ENCODE measurements around the gene LINS1. TPM values are rescaled to one million over a fixed set of nuclear protein-coding genes. Genes with fewer than 3 reads are reported as not detected.

LINS1 gene
- total and polyA plus RNA-seq, 2 of the 8 experiments (the other 6 are each of a cell fraction or from before 2014, with no cell fraction given) = 4.2 to 8.1 TPM

DNA sequence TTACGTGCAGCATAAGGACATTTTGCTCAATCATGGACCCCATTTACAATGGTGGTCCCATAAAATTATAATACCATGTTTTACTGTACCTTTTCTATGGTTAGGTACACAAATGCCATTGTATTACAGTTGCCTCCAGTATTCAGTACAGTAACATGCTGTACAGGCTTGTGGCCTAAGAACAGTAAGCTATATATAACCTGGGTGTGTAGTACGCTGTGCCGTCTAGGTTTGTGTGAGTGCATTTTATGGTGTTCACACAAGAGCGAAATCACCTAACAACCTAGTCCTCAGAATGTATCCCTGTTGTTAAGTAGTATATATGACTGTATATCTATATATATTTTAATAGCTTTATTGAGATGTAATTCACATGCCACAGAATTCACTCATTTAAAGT lies 12.9 kb upstream of the LINS1 start:
- Histone ChIP-seq H3K4ac (replicated peaks; ENCODE audit: insufficient read length, low read depth, low read length) (no peak overlapping the region), H2AK5ac (ENCODE audit: low read depth, low read length) (no peak overlapping the region), H4K20me1 (replicated peaks in 1 of 2; ENCODE audit: control insufficient read depth in 1 of 2, insufficient read depth in 2 of 2, low read length in 2 of 2) (peaks cover 0 to 2% of the 10 kb centered on the region in 2 experiments), H3K27me3 (replicated peaks in 1 of 4; ENCODE audit: control insufficient read depth in 3 of 4, extremely low read depth in 1 of 4, insufficient read depth in 3 of 4, low read length in 3 of 4) (no peaks in the 10 kb centered on the region), H2BK5ac (ENCODE audit: low read depth, low read length) (no peak overlapping the region), H3K27ac (ENCODE audit: low read depth, low read length) (no peak overlapping the region), H3K4me2 (ENCODE audit: insufficient read depth in 1 of 2, low read depth in 2 of 2, low read length in 2 of 2) (no peak overlapping the region), H3K23ac (ENCODE audit: insufficient read length) (no peak overlapping the region), H3K36me3 (ENCODE audit: control insufficient read depth in 2 of 4, insufficient read depth in 4 of 4, low read length in 3 of 4) (peaks cover 3 to 21% (median 12%) of the 10 kb centered on the region in 4 experiments; a peak in 7 of 8 replicates), H3K9me3 (ENCODE audit: insufficient read depth in 2 of 2, low read depth in 1 of 2, low read length in 1 of 2) (no peaks in the 10 kb centered on the region), H3K79me2 (ENCODE audit: control insufficient read depth in 1 of 2, insufficient read depth in 2 of 2, low read length in 2 of 2) (peaks cover 0 to 2% of the 10 kb centered on the region in 2 experiments; a peak in 1 of 4 replicates), H3K9ac (replicated peaks in 1 of 4; ENCODE audit: extremely low read depth in 1 of 4, low read depth in 3 of 4, low read length in 3 of 4) (no peak overlapping the region), H3K18ac (ENCODE audit: extremely low read depth, low read length) (no peak overlapping the region), H4K91ac (replicated peaks; ENCODE audit: insufficient read length, low read length) (no peak overlapping the region), H3K4me1 (replicated peaks in 1 of 4; ENCODE audit: control insufficient read depth in 3 of 4, insufficient read depth in 4 of 4, low read length in 3 of 4) (no peaks in the 10 kb centered on the region), H2BK20ac (ENCODE audit: low read length) (no peak overlapping the region), H2BK15ac (ENCODE audit: low read length) (no peak overlapping the region), H3K4me3 (ENCODE audit: extremely low read depth in 1 of 4, insufficient read depth in 2 of 4, low read depth in 3 of 4, low read length in 4 of 4) (no peak overlapping the region), H3K56ac (replicated peaks; ENCODE audit: insufficient read length, low read depth, low read length) (no peak overlapping the region), H4K5ac (ENCODE audit: insufficient read length, low read depth, low read length) (no peak overlapping the region), H2BK120ac (replicated peaks; ENCODE audit: low read depth, low read length) (no peak overlapping the region), H3K14ac (ENCODE audit: insufficient read length) (no peak overlapping the region), H3K79me1 (ENCODE audit: low read depth, low read length) (peaks cover 2% of the 10 kb centered on the region; the same call in 1 of the 2 replicates), H3K23me2 (ENCODE audit: low read depth, low read length) (no peaks in the 10 kb centered on the region), H4K8ac (ENCODE audit: extremely low read depth, insufficient read depth, low read length) (no peak overlapping the region), H2BK12ac (ENCODE audit: low read depth, low read length) (no peak overlapping the region), H2AFZ (ENCODE audit: low read length) (no peak overlapping the region)
- DNase-seq (ENCODE audit: low read depth in 1 of 2, low spot score in 2 of 2) (no peak), FAIRE-seq (no peak)
- ChIA-PET POLR2A (ENCODE audit: partially characterized antibody) (no interaction called here), CTCF (ENCODE audit: partially characterized antibody) (interaction anchor here (0.6 to 1.9 kb wide), 3 partner anchors 21 to 265 kb away, joined by 3 to 7 read pairs (median 4); no protein-coding TSS in a partner anchor)
- WGBS, 2 experiments (ENCODE audit: extremely low coverage in 1 of 2, insufficient coverage in 1 of 2, insufficient read length in 1 of 2, insufficient replicate concordance in 2 of 2, low coverage in 1 of 2, low lambda C conversion rate in 2 of 2, missing lambda C conversion rate in 1 of 2) = 97% methylated on average over 4 of the region's 4 CpGs; no CpG with 5 or more reads in 1 of the 2 experiments
- no peak for TF ChIP-seq NRF1 (IDR thresholded peaks at IDR 0.05; ENCODE audit: low read depth, low read length)
- no peak for TF ChIP-seq ZNF274 (IDR thresholded peaks at IDR 0.05; ENCODE audit: borderline replicate concordance, extremely low read depth, low read length)
- no peak for TF ChIP-seq SIX5 (IDR thresholded peaks at IDR 0.05; ENCODE audit: low read depth, low read length)
- no peak for TF ChIP-seq GABPA (IDR thresholded peaks at IDR 0.05; ENCODE audit: borderline replicate concordance, insufficient read depth, low read length)
- no peak for TF ChIP-seq JUND (IDR thresholded peaks at IDR 0.05; ENCODE audit: low read length)
- TF ChIP-seq FOSL1 (IDR thresholded peaks at IDR 0.05; ENCODE audit: insufficient read depth, low read depth, low read length) = no peak
- TF ChIP-seq KDM1A (IDR thresholded peaks at IDR 0.05; ENCODE audit: borderline replicate concordance, low read length) = no peak
- no peak for TF ChIP-seq POLR2AphosphoS5 (IDR thresholded peaks at IDR 0.05; ENCODE audit: low read depth, low read length)
- TF ChIP-seq TAF1 (IDR thresholded peaks at IDR 0.05; ENCODE audit: low read depth, low read length) = no peak
- TF ChIP-seq, protein P1, sequence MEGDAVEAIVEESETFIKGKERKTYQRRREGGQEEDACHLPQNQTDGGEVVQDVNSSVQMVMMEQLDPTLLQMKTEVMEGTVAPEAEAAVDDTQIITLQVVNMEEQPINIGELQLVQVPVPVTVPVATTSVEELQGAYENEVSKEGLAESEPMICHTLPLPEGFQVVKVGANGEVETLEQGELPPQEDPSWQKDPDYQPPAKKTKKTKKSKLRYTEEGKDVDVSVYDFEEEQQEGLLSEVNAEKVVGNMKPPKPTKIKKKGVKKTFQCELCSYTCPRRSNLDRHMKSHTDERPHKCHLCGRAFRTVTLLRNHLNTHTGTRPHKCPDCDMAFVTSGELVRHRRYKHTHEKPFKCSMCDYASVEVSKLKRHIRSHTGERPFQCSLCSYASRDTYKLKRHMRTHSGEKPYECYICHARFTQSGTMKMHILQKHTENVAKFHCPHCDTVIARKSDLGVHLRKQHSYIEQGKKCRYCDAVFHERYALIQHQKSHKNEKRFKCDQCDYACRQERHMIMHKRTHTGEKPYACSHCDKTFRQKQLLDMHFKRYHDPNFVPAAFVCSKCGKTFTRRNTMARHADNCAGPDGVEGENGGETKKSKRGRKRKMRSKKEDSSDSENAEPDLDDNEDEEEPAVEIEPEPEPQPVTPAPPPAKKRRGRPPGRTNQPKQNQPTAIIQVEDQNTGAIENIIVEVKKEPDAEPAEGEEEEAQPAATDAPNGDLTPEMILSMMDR (IDR thresholded peaks at IDR 0.05; ENCODE audit: control extremely low read depth in 1 of 3, insufficient read depth in 1 of 3, low read depth in 1 of 3, low read length in 3 of 3) = no peak
- TF ChIP-seq, protein P2, sequence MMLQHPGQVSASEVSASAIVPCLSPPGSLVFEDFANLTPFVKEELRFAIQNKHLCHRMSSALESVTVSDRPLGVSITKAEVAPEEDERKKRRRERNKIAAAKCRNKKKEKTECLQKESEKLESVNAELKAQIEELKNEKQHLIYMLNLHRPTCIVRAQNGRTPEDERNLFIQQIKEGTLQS (IDR thresholded peaks at IDR 0.05; ENCODE audit: insufficient read depth, low read depth, low read length) = no peak
- TF ChIP-seq SP1 (IDR thresholded peaks at IDR 0.05; ENCODE audit: low read depth, low read length) = no peak

Data from H1 (cell line).